Smooth muscle cell of the umbilical artery (primary cell): ENCODE data around the gene CHD9NB. TPM values are rescaled to one million over a fixed set of nuclear protein-coding genes. Genes with fewer than 3 reads are reported as not detected.

ENCODE experiments used
- total RNA-seq: library from RNA; depleted of rRNA; stranded (reverse); fragments of >200 nt; gene quantifications from 2 replicates; pipeline ENCODE4 v1.2.3, GENCODE V29; 2014

Gene CHD9NB
- total RNA-seq = 1.5 and 2.2 TPM in 2 replicates

DNA sequence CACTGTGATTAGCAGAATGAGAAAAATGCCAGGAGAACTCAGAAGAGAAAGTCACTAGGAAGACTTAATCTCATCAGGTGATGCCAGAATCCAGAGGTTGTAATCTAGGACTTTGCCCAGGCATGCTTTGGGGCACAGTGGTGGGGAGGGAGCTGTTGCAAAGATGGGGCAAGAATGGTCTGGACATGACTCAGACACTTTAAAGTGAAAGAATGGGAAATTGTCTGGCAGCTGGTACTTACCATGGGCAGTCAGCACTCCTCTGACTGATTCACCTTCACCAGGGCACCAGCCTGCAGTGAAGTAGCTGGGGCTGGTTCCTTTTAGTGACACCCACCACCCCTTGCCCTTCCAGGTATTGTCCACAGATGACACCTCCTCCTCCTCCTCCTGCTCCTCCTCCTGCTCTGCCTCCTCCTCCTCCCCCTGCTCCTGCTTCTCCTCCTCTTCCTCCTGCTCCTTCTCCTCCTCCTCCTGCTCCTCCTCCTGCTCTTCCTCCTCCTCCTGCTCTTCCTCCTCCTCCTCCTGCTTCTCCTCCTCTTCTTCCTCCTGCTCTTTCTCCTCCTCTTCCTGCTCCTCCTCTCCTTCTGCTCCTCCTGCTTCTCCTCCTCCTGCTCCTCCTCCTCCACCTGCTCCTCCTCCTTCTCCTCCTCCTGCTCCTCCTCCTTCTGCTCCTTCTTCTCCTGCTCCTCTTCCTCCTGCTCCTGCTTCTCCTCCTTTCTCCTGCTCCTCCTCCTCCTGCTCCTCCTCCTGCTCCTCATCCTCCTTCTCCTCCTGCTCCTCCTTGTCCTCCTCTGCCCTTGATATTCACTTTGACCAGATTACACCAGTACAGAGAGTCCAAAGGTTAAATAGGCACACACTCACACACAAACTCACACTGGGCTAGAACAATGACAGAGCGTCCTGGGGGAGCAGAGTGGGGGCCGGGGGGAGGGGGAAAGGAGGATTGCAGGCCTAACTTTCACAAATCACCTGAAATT lies at the start of gene CHD9NB:
Gene CHD9NB, minus strand, starts transcription at position 379 of the 983 bp plus-strand sequence. CDS start 8,739 bp downstream, outside the sequence.

DNA sequence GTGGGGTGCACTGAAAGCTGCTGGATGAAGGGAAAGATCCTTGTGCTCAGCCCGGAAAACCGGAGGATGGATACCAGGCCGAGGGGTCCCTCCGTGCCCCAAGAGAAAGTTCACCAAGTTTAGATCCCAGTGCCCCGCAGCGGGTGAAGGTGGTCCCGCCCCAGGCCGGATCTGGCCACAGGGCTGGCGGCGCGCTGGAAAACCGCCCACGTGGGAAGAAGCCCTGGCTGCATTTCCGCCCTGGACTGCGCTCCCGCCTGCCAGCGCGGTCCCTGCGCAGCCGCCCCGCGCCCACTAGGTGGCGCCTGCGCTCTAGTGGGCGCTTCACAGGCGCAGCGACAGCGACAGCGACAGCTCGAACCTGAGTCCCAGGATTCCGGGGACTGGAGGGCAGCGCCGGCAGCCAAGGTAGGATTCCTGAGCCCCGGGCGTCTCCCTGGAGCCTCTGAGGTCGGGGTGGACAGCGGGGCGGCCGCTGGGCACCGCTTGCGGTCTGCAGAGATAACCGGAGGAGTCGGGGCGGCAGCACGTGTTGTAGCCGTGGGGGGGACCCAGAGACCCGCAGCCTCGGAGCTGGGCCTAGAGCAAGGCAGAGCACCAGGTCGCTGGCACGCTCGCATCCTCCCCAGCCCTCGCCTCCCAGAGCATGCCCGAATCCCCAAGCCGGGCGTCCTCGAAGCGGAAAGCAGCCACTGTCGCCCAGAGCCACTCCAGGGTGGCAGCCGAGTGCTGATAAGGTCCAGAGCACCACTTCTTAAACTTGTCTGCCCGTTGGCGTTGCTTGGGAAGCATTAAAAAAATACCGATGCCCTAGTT lies 2.2 kb upstream of the CHD9NB start, which contains the start of gene CHD9:
Gene CHD9, plus strand, starts transcription at position 322 of the 816 bp plus-strand sequence. CDS start 101,099 bp downstream, outside the sequence.

Other genes with a start within 250 kb of the CHD9NB start
- gene CHD9, start 2.1 kb upstream of the CHD9NB start, total RNA-seq = 66.2 and 73.8 TPM in 2 replicates